ENCODE results near the gene IRF1.

DNA sequence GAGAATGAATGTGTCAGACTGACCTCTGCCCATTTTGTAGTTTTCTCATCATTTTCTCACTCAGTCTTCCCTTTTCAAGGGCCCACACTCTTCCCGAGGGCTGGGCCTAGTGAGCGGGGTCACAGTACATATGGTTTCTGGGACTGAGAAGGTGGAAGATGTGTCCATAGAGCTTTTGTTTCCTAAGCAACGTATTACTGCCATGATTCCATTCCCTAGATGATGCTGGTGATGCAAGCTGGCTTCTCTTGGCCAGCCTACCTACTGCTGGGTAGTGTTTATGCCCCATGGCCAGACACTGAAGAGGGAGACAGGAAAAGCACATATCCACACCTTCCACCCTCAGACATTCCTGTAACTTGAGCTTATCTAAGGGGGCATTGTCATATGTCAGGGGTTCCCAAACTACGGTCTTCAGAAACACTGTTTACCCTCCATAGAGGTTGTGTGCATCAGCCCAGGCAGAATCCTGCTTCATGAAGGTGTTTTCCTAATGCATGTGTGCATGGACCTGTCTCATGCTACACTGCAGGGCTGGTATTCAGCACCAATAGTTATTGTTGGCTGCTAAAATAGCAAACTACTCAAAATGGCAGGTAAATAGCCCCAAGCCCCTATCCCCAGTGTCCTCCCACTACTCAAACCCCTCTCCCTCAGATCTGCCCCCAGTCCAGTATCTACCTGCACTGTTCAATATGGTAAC, 9.5 kb downstream of the IRF1 start:
- TF ChIP-seq EZH2 (IDR thresholded peaks at IDR 0.05), result no peak
- no peak for TF ChIP-seq POLR2AphosphoS5 (IDR thresholded peaks at IDR 0.05; ENCODE audit: borderline replicate concordance, low read depth, low read length)
